Kidney capillary endothelial cell (primary cell): ENCODE results near the gene CCNY.
"Not testable (repeated sequence)": the region's sequence is repeated elsewhere in the genome, so short reads cannot be mapped to it uniquely, and the experiment has no call there.

Experiments used
- DNase-seq: peaks from one replicate; pipeline ENCODE4 v3.0.0-alpha.2; 2018; ENCODE audit warnings: low spot score

Gene CCNY

GRCh38 chr10:35384265-35384868 is 48.1 kb downstream of the CCNY start:
- DNase-seq, result no peak

- peak; percentile 78 for DNase-seq
Measured at GRCh38 chr10:35386594-35387174, 50.4 kb downstream of the CCNY start.

DNA sequence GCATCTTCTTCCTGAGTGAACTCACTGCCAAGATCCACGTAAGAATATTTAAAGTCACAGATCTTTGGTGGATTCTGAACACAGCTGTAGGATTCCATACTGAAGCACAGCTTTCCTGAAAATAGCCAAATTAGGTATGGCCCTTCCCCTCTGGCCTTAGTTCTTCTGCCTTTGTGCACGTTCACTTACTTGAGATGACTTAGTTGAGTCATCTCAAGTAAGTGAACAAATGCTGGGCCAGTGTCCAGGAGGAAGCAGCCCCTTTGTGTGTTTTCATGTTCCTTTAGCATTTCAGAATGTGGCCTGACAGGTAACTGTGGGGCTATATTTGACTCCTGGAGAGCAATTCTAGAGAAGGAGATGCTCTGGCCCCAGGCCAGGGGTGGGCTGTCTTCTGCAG is 51.5 kb downstream of the CCNY start:
- DNase-seq, result no peak

DNA sequence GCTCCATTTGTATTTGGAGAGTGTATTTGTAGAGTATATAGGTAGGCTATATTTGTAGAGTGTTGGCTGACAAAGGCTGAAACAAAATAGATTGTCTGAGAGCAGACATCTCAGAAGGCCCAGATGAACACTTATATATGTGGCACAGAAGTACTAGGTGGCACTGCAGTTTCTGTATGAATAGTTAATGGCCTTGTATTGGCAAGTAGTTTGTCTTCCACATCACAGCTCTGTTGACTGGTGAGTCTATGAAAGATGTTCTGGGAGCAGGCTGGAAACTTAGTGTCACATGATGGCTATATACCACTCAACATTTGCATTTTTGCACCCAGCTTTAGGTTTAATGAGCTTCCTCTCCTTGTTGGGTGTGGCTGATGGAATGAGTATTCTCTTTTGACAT is 51.9 kb downstream of the CCNY start:
- DNase-seq, result no peak

GRCh38 chr10:35388682-35389081 is 52.4 kb downstream of the CCNY start:
- no peak for DNase-seq

DNA sequence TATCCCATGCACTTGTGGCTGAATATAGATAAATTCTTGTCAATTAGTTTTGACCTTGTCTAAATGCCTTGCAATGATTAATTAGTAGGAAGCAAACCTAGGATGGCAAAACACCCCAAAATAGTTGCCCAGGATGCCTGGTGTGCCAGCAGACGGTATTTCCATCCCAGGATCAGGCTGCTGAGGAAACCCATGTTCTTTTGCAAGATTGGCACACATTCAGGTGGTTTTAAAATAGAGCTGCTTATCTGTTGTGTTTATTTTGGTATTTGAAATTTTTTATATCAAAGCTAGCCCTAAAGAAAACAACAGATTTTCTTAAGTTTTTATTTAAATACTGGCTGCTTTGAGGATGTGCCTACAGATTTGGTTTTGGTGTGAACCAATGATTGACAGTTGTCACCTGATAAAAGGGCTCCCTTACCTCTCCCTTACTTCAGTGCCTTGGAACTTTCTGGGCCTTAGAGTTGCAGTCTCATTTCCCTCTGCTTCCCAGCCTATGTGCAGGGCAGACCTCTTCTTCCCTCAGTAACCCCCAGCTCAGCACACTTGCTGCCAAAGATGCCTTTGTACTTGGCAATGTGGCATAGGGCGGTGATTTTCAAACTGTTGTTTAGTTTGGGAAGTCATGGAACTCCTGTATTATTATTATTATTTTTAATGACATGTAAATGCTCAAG is 54.0 kb downstream of the CCNY start:
- no peak for DNase-seq

- DNase-seq, result no peak
Measured at GRCh38 chr10:35390843-35391152, 54.5 kb downstream of the CCNY start.

GRCh38 chr10:35391153-35391953 is 55.0 kb downstream of the CCNY start:
- no peak for DNase-seq

DNA sequence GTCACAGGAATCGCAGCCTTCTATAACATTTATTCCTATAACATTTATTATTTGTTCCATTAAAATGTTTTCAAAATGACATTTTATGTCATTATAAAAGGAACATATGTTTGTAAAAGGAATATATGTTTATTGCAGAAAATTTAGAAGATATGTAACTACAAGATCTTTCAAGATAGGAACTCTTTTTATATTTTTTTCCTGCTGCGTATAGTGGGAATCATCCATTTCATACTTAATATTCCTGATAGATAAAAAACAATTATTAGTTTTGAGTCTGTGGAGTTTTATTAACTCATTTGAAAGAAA is 55.6 kb downstream of the CCNY start:
- no peak for DNase-seq

DNA sequence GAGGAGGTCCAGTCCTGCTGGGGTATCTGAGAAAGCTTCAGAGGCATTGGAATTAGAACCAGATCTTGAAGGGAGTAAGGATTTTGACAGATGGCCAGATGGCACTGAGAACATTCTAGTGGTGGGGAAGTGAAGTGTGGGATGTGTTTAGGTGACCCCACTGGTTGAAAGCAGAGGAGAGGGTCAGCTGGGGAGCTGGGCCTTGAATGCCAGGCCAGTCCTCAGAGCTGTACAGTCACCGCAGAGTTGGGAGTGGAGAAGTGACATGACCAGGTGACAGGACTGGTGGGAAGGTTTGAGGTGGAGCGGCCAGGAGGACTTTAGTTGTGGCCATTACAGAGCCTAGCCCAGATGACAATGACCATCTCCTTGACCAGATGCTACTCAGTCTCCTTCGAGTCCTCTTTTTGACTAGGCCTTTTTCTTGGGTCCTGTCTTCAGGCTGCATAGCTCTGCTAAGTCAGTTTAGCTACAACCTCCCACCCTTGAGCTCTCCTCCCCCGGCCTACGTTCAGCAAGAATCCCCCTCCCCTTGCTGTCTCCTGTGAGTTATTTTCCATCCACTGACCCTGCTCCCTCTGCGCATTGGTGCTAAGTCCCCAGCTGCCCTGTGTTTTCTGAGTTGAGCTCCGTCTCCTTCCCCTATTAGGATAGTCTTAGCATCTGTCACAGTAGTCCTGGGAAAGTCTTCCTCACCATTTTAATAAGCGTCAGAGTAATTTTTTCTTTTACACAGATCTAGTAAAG is 56.3 kb downstream of the CCNY start:
- DNase-seq, result no peak

- DNase-seq, result no peak
Measured at GRCh38 chr10:35394411-35394851, 58.1 kb downstream of the CCNY start.

GRCh38 chr10:35394934-35395333 is 58.6 kb downstream of the CCNY start:
- DNase-seq, result no peak

GRCh38 chr10:35396560-35397434 is 60.5 kb downstream of the CCNY start:
- DNase-seq, result no peak

DNA sequence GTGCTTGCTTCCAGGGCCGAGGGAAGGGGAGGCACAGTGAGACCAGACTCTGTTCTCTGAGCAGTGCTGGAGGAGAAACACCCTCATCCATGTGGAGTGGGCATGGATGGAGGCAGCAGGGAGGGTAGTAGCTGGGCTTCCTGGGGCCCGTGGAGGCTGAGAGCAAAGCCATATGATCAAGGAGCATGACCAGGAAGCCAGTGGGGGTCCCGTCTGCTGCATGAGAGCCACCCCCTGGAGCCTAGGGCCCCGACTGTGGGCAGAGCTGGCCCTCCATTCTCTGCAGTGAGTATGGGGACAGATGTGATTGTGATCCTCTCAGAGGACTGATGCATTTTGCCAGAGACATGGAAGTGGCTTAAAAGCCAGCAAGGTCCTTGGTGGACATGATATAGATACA is 61.6 kb downstream of the CCNY start:
- DNase-seq, result no peak

- no peak for DNase-seq
Measured at GRCh38 chr10:35398355-35398754, 62.0 kb downstream of the CCNY start.

DNA sequence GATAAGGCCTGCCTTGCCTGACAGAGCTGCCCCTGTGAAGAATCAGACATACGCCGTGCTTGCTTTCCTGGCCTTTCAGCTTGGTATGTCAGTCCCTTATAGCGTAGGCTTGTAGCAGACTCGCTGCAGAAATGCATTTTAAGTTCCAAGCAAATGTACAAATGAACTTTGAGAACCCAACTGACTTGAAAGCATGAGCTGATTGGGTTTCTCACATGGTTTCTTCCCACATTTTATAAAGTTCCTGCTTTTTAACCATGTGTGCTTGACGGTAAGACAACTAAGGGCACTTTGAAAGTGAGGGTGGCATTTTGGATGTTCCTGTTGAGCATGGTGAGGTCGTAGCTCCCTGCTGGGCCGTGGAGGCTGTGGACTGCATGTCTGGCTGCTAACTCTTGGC is 62.6 kb downstream of the CCNY start:
- no peak for DNase-seq

DNA sequence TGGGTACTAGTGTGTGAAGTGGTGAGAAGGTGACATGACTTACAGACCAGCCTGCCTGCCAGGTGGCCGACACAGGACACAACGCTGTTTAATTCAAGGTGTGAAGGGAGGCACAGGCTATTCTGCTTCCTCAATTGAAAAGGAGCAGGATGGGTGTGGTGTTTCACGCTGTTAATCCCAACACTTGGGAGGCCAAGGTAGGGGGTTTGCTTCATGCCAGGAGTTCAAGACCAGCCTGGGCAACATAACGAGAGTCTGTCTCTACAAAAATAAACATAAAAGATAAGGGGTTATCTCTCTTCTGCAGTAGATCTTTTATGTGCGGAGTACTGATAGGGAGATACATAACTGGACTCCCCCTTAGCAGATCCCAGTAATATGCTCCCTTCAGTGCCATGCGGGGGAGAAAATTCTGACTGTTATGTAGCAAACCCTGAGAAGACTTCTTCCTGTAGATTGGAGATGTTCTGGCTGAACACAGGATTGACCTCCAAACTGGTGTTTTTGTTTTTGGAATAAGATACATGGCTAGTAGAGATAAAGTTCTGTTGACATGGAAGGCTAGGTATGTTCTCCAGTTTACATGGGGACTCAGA is 63.2 kb downstream of the CCNY start:
- no peak for DNase-seq

GRCh38 chr10:35400595-35401268 is 64.4 kb downstream of the CCNY start:
- no peak for DNase-seq

- DNase-seq, result not testable (repeated sequence)
Measured at GRCh38 chr10:35403491-35403890, 67.2 kb downstream of the CCNY start.

- not testable (repeated sequence) for DNase-seq
Measured at GRCh38 chr10:35404077-35404476, 67.8 kb downstream of the CCNY start.
